Pulmonary artery endothelial cell (primary cell): ENCODE data around the gene KHNYN. TPM values are rescaled to one million over a fixed set of nuclear protein-coding genes. Genes with fewer than 3 reads are reported as not detected.
"Not testable (repeated sequence)": the region's sequence is repeated elsewhere in the genome, so short reads cannot be mapped to it uniquely, and the experiment has no call there.

ENCODE experiments used
- DNase-seq: peaks from one replicate; pipeline ENCODE4 v3.0.0-alpha.2; 2011; ENCODE audit warnings: low read depth, low spot score
- total RNA-seq: library from RNA; depleted of rRNA; stranded (reverse); fragments of >200 nt; gene quantifications from 2 replicates; pipeline ENCODE4 v1.2.3, GENCODE V29; 2014

KHNYN gene
- total RNA-seq, 1 donor from 2014 or later = 53.9 TPM

DNA sequence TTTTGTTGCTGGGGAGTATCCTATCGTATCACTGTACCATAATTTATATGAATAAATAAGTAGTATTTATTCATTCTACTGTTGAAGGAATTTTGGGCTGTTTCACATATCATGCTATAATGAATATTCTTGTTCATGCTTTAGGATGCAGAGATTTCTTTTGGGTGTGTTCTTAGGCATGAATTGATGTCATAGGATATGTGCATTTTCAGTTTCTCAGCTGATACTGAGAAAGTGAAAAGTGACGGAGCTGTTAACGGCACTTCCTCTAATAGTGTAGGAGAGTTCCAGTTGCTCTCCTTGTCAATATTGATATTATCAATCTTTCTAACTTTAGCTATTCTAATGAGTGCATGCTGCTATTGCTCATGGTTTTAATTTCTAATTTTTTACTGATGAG, 36.1 kb downstream of the KHNYN start:
- DNase-seq = no peak

DNA sequence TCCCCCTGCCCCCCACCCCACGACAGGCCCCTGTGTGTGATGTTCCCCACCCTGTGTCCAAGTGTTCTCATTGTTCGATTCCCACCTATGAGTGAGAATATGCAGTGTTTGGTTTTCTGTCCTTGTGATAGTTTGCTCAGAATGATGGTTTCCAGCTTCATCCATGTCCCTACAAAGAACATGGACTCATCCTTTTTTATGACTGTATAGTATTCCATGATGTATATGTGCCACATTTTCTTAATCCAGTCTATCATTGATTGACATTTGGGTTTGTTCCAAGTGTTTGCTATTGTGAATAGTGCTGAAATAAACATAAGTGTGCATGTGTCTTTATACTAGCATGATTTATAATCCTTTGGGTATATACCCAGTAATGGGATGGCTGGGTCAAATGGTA, 40.7 kb downstream of the KHNYN start:
- not testable (repeated sequence) for DNase-seq

DNA sequence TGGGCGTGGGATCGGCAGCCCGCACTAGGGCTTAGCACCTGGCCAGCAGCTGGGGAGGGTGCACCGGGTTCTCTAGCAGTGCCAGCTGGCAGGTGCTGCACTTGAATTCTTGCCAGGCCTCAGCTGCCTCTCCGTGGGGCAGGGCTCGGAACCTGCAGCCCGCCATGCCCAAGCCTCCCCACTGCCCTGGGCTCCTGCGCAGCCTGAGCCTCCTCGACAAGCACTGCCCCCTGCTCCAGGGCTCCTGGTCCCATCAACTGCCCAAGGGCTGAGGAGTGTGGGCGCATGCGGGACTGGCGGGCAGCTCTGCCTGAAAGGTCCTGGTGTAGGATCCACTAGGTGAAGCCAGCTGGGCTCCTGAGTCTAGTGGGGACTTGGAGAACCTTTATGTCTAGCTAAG, 43.5 kb downstream of the KHNYN start:
- DNase-seq = no peak

DNA sequence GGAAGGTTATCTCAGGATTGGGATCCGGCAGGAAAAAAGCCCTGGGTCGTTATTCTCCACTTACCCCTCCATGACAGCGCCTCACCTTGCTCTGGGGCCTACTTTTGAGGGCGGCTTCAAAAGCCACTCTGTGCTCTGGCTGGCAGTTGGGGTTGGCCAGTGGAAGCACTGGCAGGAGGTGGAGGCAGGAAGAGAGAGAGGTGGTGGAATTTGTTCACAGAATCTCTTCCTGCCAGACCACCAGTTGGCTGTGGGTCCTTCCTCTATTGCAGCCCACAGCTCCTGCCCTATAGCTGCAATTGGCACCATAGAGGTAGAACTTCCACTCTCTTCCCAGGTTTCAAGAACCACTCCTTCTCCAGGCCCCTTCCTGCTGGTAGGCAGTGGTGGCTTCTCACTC, 45.5 kb downstream of the KHNYN start:
- DNase-seq = no peak

DNA sequence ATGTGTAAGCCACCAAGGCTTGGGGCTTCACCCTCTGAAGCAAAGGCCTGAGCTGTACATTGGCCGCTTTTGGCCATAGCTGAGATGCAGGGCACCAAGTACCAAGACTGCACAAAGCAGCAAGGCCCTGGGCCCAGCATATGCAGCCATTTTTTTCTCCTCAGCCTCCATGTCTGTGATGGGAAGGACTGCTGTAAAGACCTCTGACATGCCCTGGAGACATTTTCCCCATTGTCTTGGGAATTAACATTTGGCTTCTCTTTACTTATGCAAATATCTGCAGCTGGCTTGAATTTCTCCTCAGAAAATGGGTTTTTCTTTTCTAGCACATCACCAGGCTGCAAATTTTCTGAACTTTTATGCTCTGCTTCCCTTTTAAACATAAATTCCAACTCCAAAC, 50.2 kb downstream of the KHNYN start:
- not testable (repeated sequence) for DNase-seq

DNA sequence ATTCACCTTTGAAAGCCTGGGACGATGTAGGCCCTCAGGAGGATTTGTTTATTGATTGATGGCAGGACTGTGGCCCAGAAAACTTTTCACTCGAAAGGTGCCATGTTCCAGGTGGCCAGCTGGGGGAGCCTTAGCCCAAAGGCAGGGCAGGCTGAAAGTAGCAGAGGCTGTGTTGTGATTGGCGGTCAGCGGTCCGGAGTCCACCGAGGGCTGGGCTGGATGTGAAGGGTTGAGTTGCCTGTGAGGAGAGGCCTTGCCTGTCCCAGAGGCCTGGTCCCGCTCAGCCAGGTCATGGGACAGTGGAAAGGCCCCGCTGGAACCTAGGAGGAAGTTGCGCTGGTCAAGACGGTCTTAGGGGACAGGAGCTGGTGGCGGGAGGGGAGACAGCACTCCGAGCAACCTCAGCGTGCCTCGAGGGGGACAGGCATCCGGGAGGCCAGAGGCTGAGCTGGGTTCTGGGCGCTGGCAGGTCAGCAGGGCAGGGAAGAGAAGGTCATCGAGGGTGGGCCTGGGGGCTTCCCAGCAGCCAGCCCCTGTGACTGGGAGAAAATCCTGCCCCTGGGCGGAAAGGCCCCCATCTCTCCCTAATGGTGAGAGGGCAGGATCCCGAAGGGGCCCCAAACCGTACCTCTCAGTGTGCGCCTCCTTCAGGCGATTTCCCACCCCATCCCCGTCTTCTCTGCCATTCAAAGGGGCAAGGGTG, 52.0 kb downstream of the KHNYN start:
- no peak for DNase-seq

DNA sequence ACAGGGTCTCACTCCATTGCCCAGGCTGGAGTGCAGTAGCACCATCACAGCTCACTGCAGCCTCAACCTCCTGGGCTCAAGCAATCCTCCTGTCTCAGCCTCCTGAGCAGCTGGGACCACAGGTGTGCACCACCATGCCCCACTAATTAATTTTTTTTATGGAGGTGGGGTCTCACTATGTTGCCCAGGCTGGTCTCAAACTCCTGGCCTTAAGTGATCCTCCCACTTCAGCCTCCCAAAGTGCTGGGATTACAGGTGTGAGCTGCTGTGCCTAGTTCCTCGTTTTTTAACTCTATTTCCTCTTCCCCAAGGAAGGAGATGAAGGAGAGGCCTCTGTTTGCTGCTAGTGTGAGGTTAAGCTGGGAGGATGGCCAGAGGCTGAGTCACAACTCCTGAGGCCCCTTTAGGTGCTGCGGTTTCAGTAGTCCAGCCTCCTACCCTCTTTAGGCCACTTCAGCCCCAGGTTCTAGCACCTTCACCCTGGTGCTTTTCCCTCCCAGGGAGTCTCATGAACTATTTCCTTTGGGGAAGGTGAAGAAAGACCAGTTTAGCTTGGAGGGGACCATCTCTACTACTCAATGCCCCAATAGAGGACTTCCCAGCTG, 53.0 kb downstream of the KHNYN start:
- not testable (repeated sequence) for DNase-seq

DNA sequence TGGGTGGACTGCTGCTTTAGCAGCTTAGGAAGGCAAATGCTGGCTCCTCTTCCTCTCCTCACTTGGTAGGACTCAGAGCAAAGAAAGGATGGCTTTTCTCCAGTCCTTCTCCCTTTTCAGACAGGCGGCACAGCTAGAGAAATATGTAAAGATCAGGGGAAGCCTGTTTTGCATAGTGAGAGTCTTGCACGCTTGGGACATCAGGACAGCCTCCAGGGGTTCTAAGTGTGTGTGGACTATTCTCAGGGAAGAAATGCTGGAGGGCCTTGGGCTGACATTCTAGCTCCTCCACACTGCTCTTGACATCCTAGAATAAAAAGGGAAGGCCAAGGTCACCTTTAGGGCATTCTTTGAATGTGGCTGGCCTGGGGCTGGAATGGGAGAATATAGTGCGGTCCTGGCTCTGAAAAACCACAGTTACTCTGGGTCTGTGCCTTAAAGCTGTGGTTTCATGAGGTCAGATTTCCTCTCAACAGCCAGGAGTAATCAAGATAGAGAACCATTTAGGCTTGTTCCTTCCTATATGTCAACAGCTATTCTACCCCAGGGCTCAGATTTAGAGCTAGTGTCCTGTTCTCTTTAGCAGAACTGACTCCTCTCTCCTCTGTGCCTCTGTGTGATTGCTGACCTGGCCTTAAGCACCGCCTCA, 54.0 kb downstream of the KHNYN start:
- DNase-seq = no peak

Other genes starting within 250 kb of the KHNYN start
- 57.2 and 58.4 TPM in 2 replicates for gene IPO4, start 241.1 kb upstream of the KHNYN start, total RNA-seq
- gene TM9SF1, start 234.5 kb upstream of the KHNYN start, total RNA-seq = 48.9 and 67.2 TPM in 2 replicates
- 0.20 TPM in 1 of 2 replicates, not detected in the other for gene TSSK4, start 224.3 kb upstream of the KHNYN start, total RNA-seq
- gene CHMP4A, start 216.5 kb upstream of the KHNYN start, total RNA-seq = 27.7 and 36.5 TPM in 2 replicates
- gene MDP1, start 213.9 kb upstream of the KHNYN start, total RNA-seq = 6.9 and 13.1 TPM in 2 replicates
- gene NEDD8, start 197.6 kb upstream of the KHNYN start, total RNA-seq = 219 and 229 TPM in 2 replicates
- gene GMPR2, start 197.0 kb upstream of the KHNYN start, total RNA-seq = 97.8 and 115 TPM in 2 replicates
- 49.1 and 55.5 TPM in 2 replicates for gene TINF2, start 187.3 kb upstream of the KHNYN start, total RNA-seq
- gene TGM1, start 166.8 kb upstream of the KHNYN start, total RNA-seq = 0.40 and 0.74 TPM in 2 replicates
- gene RABGGTA, start 158.4 kb upstream of the KHNYN start, total RNA-seq = 21.0 and 21.6 TPM in 2 replicates
- gene DHRS1, start 130.2 kb upstream of the KHNYN start, total RNA-seq = 6.4 and 12.7 TPM in 2 replicates
- gene NOP9, start 130.1 kb upstream of the KHNYN start, total RNA-seq = 31.3 and 41.3 TPM in 2 replicates
- gene CIDEB, start 122.0 kb upstream of the KHNYN start, total RNA-seq = 1.1 and 2.8 TPM in 2 replicates
- 3.6 and 4.2 TPM in 2 replicates for gene LTB4R2, start 119.8 kb upstream of the KHNYN start, total RNA-seq
- gene LTB4R, start 118.5 kb upstream of the KHNYN start, total RNA-seq = 1.9 and 2.6 TPM in 2 replicates
- gene ADCY4, start 94.9 kb upstream of the KHNYN start, total RNA-seq = 36.3 and 41.8 TPM in 2 replicates
- gene RIPK3, start 90.0 kb upstream of the KHNYN start, total RNA-seq = 3.7 and 3.9 TPM in 2 replicates
- 16.1 and 19.1 TPM in 2 replicates for gene NFATC4, start 61.8 kb upstream of the KHNYN start, total RNA-seq
- gene NYNRIN, start 31.0 kb upstream of the KHNYN start, total RNA-seq = 9.8 and 10.5 TPM in 2 replicates
- 0.86 and 1.8 TPM in 2 replicates for gene CBLN3, start 286 bp upstream of the KHNYN start, total RNA-seq
- gene SDR39U1, start 12.8 kb downstream of the KHNYN start, total RNA-seq = 10.4 TPM in 2 replicates
- not detected in 2 replicates for gene CMA1, start 78.3 kb downstream of the KHNYN start, total RNA-seq
- gene CTSG, start 146.3 kb downstream of the KHNYN start, total RNA-seq = not detected in 2 replicates
- not detected in 2 replicates for gene GZMH, start 179.7 kb downstream of the KHNYN start, total RNA-seq
- not detected in 2 replicates for gene GZMB, start 204.2 kb downstream of the KHNYN start, total RNA-seq